Neutrophil (primary cell): Measurements from ENCODE around the gene DUSP7.
"Not testable (repeated sequence)": the region's sequence is repeated elsewhere in the genome, so short reads cannot be mapped to it uniquely, and the experiment has no call there.

Source experiments
- H3K27ac ChIP-seq: fragments of 200-600 bp; sonication (generic); 2 replicates; pipeline ENCODE4 v1.5.1; 2016; ENCODE audit warnings: mild to moderate bottlenecking, moderate library complexity
- H3K27me3 ChIP-seq: fragments of 200-600 bp; sonication (generic); 2 replicates; pipeline ENCODE4 v1.6.0; 2016; ENCODE audit warnings: mild to moderate bottlenecking
- H3K36me3 ChIP-seq: fragments of 200-600 bp; sonication (generic); 2 replicates; pipeline ENCODE4 v1.5.1; 2017
- H3K4me1 ChIP-seq, 2 experiments: fragments of 200-600 bp in 1 of 2; sonication (generic) in 1 of 2; 1 replicate in 1 of 2; 2 replicates in 1 of 2; pipeline versions ENCODE4 v1.5.1 to v1.6.1; 2013 to 2016; ENCODE audit warnings: low read depth in 1 of 2, low read length in 1 of 2, mild to moderate bottlenecking in 1 of 2, moderate library complexity in 1 of 2; ENCODE audit not compliant: control insufficient read depth in 1 of 2, insufficient read depth in 1 of 2
- H3K4me3 ChIP-seq, 2 experiments: fragments of 200-600 bp in 1 of 2; sonication (generic) in 1 of 2; 1 replicate in 1 of 2; 2 replicates in 1 of 2; pipeline ENCODE4 v1.5.1; 2013 to 2016; ENCODE audit warnings: low read depth in 1 of 2, low read length in 1 of 2, mild to moderate bottlenecking in 1 of 2, moderate library complexity in 1 of 2
- H3K9me3 ChIP-seq: fragments of 200-600 bp; sonication (generic); 2 replicates; pipeline ENCODE4 v1.5.1; 2016
- TF ChIP-seq, protein P1 (sequence below): fragments of 200-600 bp; sonication (generic); IDR thresholded peaks from 2 replicates; pipeline ENCODE4 v1.5.1; 2016; ENCODE audit warnings: antibody characterized with exemption

Gene DUSP7

DNA sequence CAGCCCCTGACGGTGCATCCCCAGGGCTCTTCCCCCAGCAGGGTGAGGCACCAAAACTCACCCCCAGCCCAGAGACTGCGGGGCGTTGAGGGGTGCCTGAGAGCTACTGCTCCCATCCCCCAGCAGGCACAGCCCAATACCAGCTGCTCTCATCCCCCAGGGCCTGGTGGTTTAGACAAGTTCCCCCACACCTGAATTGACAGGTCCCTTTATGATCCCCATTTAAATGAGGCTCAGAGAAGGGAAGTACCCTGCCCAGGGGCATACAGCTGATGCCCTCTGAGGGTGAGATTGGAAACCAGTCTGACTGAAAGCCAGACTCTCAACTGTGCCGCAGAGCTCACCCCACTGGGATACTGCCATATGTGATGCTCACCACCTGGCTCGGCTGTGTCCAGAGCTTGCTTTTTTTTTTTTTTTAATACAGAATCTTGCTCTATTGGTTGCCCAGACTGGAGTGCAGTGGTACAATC lies 20.1 kb downstream of the DUSP7 start:
- TF ChIP-seq, protein P1, sequence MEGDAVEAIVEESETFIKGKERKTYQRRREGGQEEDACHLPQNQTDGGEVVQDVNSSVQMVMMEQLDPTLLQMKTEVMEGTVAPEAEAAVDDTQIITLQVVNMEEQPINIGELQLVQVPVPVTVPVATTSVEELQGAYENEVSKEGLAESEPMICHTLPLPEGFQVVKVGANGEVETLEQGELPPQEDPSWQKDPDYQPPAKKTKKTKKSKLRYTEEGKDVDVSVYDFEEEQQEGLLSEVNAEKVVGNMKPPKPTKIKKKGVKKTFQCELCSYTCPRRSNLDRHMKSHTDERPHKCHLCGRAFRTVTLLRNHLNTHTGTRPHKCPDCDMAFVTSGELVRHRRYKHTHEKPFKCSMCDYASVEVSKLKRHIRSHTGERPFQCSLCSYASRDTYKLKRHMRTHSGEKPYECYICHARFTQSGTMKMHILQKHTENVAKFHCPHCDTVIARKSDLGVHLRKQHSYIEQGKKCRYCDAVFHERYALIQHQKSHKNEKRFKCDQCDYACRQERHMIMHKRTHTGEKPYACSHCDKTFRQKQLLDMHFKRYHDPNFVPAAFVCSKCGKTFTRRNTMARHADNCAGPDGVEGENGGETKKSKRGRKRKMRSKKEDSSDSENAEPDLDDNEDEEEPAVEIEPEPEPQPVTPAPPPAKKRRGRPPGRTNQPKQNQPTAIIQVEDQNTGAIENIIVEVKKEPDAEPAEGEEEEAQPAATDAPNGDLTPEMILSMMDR, result no peak
- Histone ChIP-seq H3K9me3 (no peaks in the 10 kb centered on the region), H3K4me3 (no peak overlapping the region), H3K4me1 (no peaks in the 10 kb centered on the region), H3K27ac (no peak overlapping the region), H3K36me3 (no peaks in the 10 kb centered on the region), H3K27me3 (no peaks in the 10 kb centered on the region)

DNA sequence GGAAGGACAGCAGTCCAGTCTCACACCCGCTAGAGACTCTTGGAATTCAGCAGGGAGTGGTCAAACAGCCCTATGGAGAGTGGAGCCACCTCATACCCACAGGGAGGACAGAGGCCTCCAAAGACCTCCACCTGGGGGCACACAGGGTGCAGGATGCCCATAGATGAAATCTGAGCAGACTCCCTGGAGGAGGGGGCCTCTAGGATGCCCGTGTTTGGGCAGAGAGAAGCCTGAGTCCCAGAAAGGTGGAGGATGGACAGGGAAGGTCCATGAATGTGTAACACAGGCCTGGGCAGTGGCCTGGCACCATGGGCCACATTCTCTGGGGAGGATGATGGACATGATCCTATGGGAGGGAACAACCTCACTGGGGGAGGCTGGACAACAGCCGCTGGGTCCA lies 21.7 kb downstream of the DUSP7 start:
- Histone ChIP-seq H3K4me3 (no peak overlapping the region), H3K4me1 (no peaks in the 10 kb centered on the region)
- TF ChIP-seq, protein P1, result no peak

DNA sequence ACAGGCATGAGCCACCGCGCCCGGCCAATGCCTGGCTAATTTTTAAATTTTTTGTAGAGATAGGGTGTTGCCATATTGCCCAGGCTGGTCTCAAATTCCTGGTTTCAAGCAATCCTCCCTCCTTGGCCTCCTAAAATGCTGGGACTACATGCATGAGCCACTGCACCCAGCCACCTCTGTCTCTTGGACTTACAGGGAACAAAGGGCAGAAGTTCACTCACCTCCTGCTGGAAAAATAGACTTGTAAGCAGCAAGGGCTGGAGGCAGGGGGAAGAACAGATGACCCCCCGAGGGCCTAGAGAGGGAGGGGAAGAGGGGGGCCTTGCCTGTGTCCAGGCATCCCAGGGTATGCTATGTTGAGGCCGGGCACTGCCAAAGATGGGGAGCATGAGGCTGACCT lies 22.2 kb downstream of the DUSP7 start:
- Histone ChIP-seq H3K4me3 (no peak overlapping the region), H3K4me1 (no peaks in the 10 kb centered on the region), H3K27me3 (no peaks in the 10 kb centered on the region), H3K9me3 (no peaks in the 10 kb centered on the region), H3K27ac (no peak overlapping the region), H3K36me3 (no peaks in the 10 kb centered on the region)
- TF ChIP-seq, protein P1, result no peak

More for the DNA sequence above, 21.7 kb downstream of the DUSP7 start:
- H3K27me3 ChIP-seq, result no peaks in the 10 kb centered on the region
- H3K9me3 ChIP-seq, result no peaks in the 10 kb centered on the region
- H3K27ac ChIP-seq, result no peak overlapping the region
- H3K36me3 ChIP-seq, result no peaks in the 10 kb centered on the region

DNA sequence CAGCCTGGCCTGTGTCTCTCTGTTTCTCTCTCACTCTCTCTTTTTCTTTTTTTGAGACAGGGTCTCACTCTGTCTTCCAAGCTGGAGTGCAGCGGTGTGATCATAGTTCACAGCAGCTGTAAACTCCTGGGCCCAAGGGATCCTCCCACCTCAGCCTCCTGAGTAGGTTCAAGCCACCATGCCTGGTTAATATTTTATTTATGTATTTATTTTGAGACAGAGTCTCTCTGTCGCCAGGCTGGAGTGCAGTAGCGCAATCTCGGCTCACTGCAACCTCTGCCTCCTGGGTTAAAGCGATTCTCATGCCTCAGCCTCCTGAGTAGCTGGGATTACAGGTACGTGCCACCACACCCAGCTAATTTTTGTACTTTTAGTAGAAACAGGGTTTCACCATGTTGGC lies 22.6 kb downstream of the DUSP7 start:
- H3K4me1 ChIP-seq, H3K4me3 ChIP-seq, H3K27ac ChIP-seq, H3K27me3 ChIP-seq, H3K36me3 ChIP-seq, H3K9me3 ChIP-seq: not testable (repeated sequence)

DNA sequence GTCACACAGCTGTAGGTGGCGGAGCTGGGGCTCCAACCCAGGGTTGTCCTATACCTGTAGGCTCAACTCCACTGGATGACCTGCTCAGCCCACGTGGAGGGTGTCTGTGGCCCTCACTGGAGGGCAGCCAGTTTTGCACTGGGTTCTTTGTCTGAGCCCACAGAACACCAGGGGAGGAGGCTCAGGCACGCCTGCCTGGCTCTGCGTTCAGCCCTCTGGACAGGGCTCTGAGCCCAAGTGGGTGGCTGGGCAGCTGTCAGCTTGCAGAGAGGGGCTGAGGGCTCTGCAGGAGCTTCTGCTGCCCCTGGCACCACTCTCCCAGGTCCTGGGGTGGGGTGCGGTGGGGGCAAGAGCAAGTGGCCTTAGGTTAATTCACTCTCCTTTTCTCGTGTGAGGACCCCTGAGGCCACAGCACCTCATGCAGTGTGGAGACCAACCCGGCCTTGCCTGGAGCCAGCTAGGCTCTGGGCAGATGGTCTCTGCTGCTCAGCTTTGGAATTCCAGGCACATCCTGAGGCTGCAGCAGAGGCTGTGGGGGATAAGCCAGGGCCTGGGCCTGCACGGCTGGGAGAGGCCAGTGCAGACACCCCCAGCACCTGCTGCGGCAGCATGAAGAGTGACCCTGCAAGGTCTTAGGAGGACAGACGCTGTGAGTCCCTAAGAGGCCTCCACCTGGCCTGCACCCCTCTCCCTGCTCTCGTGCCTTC lies 23.5 kb downstream of the DUSP7 start:
- no peaks in the 10 kb centered on the region for H3K9me3 ChIP-seq
- no peak overlapping the region for H3K4me3 ChIP-seq
- H3K36me3 ChIP-seq, result no peaks in the 10 kb centered on the region
- no peaks in the 10 kb centered on the region for H3K27me3 ChIP-seq
- H3K27ac ChIP-seq, result no peak overlapping the region
- TF ChIP-seq, protein P1, result no peak
- no peaks in the 10 kb centered on the region for H3K4me1 ChIP-seq

DNA sequence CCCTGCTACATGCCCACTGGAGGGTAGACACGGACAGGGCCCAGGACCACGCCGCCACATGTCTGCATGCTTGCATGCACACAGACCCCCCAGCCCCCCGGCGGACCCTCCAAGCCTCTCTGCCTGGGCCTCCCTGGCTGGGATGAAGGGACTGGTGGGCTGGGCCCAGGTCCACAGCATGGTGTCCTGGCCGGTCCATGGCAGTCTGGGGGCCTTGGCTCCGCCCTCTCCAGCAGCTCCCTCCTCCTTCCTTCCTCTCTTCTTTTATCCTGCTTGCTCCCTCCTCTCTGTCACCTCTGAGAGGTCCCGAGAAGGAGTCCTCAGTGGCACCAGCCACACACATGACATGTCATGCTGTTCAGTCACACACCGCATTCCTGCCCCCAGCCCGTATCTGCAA lies 24.5 kb downstream of the DUSP7 start:
- H3K27me3 ChIP-seq, result no peaks in the 10 kb centered on the region
- no peaks in the 10 kb centered on the region for H3K36me3 ChIP-seq
- TF ChIP-seq, protein P1, result no peak
- H3K4me1 ChIP-seq, result no peaks in the 10 kb centered on the region
- H3K9me3 ChIP-seq, result no peaks in the 10 kb centered on the region
- no peak overlapping the region for H3K4me3 ChIP-seq
- no peak overlapping the region for H3K27ac ChIP-seq
